HG03175 (cell line): Measurements from ENCODE around the gene RIMBP2.

Experiments used
- ATAC-seq: cut with Tn5 transposase; IDR thresholded peaks from one replicate; pipeline ENCODE4 v1.9.1; 2021; ENCODE audit warnings: mild to moderate bottlenecking, moderate library complexity; ENCODE audit not compliant: unreplicated experiment

The RIMBP2 gene

DNA sequence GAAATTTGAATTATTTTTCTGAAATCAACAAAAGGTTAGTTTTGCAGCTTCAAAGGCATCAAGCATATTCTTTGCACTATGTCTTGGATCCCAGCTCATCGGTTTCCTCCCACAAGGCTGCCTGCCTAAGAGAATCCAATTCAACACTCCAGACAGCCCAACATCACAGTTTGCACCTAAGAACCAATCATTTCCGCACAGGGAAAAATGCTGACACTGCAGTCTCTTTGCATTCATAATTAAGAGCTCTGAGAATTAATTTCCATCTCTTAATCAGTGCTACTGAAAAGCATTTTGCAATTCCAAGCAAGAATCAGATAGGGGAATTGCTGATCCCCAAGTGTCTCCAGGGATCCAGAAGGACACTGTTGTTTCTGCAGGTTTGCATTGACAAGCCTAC, 202.5 kb downstream of the RIMBP2 start:
- no peak for ATAC-seq

- no peak for ATAC-seq
Measured at GRCh38 chr12:130511285-130511684, 204.8 kb downstream of the RIMBP2 start.

GRCh38 chr12:130509454-130509853, 206.6 kb downstream of the RIMBP2 start:
- ATAC-seq = no peak

DNA sequence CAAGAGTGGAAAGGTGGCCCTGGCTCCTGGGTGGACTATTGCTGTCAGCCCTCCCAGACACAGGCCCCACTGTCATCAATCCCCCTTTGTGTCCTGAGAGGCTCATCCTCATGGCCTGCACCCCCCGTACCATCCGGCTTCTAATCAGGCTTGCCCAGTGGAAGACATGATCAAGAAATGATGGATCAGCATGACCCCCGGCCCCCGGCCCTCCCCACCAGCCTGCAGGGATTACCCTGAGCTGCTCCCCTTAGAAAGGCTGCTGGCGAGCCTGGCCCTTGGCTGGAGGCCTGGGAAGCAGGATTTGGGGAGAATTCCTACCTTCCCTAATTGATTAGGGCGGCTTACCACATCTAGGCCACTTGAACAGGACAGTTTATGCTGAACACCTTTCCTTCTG, 207.3 kb downstream of the RIMBP2 start:
- ATAC-seq = no peak

GRCh38 chr12:130508318-130508717, 207.8 kb downstream of the RIMBP2 start:
- no peak for ATAC-seq

GRCh38 chr12:130506844-130507243, 209.3 kb downstream of the RIMBP2 start:
- no peak for ATAC-seq

DNA sequence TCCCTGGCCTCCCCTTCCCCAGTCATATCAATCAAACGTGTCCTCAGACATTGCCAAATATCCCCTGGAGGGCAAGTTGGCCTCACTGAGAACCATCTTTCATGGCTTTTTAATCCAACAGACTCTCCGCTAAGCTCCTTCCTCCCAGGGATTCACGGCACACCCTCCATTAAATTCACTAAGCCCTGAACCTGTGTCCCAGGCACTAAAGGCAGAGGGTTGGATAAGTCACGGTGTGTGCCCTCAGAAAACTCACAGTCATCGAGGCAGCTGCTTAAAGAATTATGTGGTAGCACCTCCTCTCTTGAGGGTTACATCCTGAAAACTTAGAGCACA, 211.3 kb downstream of the RIMBP2 start:
- no peak for ATAC-seq

DNA sequence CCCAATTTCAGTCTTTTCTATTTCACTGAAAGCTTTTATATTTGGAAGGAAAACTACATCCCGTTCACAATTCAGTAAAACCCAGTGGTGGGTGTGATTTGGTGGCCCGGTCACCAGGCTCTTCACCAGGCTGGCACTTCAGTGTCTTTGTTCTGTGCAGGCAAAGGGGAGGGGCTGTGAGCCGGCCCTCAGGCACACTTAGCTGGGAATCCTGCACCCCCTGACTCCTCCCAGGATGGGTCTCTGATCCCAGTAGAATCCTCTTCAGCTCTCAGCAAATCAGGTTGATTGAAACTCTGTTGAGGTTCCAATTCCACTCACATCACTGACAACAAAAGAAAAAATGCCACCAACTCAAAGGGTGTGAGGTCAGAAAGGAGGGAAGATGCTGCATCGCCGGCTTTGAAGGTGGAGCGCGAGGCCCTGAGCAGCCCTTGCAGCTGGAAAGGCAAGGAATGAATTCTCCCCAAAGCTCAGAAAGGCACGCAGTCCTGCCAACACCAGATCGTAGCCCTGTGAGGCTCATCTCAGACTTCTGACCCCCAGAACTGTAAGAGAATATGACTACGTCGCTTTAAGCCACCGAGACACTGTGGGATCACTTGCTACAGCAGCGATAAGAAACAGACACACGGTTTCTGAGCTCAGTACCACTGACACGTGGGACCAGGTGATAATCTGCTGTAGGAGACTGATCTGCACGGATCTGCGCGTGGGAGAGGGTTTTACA, 211.8 kb downstream of the RIMBP2 start:
- no peak for ATAC-seq

- no peak for ATAC-seq
Measured at GRCh38 chr12:130501821-130502220, 214.3 kb downstream of the RIMBP2 start.

- no peak for ATAC-seq
Measured at GRCh38 chr12:130500835-130501330, 215.2 kb downstream of the RIMBP2 start.

DNA sequence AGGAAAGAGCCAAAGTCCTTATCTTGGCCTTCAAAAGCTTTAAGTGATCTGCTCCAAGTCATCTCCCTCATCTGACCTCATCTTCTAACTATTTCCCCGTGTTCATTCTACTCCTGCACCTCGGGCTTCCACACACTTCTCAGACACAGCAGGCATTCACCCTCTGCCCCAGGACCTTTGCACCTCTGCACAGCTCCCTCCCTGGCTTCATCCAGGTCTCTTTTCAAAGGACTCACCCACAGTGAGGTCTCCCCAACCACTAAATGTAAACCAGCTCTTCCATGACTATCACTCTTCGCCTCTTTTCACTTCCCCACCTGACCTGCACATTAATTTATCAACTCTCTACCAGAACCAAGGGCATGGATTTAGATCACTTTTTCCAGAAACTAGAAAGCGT, 216.6 kb downstream of the RIMBP2 start:
- ATAC-seq = no peak

GRCh38 chr12:130498589-130499385, 217.3 kb downstream of the RIMBP2 start:
- no peak for ATAC-seq

DNA sequence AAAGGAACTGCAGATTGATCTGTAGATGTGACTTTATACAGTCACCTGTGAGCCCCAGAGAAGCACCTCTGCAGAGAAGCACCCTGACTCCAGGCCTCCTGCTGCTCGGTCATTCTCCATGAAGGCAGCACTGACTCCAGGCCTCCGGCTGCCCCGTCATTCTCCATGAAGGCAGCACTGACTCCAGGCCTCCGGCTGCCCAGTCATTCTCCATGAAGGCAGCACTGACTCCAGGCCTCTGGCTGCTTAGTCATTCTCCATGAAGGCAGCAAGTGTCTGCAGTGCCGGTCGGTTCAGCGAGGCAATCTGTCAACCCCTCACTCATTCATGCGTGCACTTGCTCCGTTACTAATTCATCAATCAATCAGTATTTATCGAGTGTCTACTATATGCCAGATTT, 218.1 kb downstream of the RIMBP2 start:
- no peak for ATAC-seq

GRCh38 chr12:130497321-130497720, 218.8 kb downstream of the RIMBP2 start:
- no peak for ATAC-seq

DNA sequence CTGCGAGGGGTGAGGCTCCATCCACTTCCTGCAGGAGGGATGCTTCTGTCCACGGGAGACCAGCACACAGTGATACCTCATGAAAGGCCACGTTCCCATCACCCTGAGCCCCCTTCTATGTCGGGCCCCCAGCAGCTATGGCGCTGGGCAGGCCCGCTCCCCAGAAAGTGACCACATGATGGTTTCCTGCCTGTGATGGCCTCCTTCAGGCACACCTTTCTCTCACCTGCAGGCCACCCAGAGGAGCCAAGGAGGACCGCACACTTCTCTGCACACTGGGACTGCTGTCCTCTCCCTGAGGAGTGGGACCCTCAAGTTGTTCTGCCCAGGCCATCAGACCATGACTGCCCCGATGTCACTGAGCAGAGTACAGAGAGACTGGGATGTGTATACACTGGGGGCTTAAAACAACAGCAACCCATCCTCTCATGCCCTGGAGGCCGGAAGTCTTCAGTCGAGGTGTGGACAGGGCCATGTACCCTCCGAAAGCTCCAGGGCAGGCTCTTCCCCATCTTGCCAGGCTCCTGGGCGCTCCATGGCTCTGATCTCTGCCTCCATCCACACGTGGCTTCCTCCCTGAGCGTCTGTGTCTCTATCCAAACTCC, 219.5 kb downstream of the RIMBP2 start:
- ATAC-seq = no peak

- ATAC-seq = no peak
Measured at GRCh38 chr12:130495156-130495555, 220.9 kb downstream of the RIMBP2 start.

DNA sequence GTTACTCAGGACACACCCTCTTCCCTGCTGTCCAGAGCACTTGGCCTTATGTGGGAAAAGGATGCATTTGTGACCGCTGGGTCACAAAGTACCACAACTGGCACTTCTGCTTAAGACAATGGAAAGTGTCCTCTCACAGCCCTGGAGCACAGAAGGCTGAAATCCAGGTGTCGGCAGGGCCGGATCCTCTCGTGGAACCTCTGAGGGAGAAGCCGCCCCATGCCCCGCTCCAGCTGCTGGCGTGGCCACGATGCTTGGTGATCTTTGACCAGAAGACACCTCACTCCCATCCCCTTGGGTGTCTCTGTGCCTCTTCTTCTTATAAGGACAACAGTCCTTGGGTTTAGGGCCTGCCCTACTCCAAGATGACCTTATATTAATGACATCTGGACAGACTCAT, 221.4 kb downstream of the RIMBP2 start:
- no peak for ATAC-seq

DNA sequence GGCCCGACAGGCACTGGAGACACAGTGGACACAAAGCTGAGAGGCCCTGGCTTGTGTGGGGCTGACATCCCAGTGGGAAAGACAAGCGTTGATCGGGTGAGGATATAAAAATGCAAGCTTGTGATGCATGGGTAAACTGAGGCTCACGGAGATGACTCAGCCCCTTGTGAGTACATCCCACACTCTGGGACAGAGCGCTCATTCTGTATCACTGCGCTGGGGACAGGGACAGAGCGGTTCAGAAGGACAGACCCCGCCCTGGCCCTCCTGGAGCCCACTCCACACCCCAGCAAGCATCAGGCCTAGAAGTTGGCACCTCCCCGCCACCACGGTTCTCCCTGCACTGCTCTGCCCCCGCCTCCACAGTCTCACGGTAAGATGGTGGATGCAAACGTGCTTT, 222.1 kb downstream of the RIMBP2 start:
- no peak for ATAC-seq

DNA sequence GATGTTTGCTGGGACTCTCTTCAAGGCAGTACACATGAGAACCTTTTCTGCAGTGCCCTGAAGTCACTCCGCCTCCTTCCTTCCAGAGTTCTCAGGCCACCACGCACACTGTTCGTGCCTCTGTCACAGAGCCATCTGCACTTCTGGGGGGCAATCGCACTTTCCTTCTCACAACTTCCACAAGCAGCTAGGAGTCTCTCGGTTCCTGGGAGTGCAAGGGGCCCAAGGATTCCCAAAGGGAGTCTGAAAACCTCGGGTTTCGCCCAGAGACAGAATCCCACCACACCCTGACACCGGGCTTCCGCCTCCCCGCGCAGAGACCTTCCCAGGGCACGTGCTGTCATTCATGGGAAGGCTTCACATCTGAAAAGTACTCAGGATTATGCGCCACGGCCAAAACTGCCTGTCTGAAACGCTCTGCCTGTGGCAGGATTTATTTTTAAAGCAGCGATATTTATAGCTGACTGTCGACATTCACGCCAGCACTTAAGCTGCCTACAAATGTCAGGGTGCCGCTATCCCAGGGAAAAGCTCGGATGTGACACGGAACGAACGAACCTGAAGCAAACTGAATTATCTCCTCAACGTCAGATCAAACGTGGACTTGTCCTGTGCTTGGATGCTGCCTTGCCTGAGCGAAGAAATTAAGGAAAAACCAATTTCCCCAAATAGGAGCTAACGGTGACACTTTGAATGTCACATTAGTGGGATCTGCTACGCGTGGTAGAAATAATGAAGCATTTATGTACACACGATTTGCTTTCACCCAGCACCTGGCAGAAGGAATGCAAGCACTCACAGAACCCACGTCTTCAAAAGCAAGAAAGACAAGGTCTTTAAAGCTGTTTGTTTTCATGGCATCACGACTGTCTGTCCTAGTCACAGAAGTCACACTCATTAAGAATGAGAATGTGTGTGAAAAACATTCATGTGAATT, 224.4 kb downstream of the RIMBP2 start:
- no peak for ATAC-seq

DNA sequence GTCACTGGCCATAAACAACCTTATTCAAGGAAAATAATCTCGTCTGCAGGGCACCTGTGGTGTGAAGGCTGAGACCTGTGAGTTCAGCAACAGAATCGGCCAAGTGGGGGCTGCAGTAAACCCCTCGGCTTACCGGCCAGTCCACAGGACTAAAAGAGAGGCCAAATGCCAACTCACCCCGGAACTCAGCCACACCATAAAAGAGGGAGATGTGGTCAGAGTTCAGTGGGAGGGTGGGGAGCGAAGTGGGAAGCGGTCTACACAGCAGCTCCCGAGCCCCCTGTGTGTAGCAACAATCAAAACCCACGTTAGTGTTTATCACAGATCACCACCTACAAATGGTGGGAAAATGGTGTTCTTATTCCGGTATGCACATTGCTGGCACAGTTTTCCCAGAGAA, 225.4 kb downstream of the RIMBP2 start:
- no peak for ATAC-seq

DNA sequence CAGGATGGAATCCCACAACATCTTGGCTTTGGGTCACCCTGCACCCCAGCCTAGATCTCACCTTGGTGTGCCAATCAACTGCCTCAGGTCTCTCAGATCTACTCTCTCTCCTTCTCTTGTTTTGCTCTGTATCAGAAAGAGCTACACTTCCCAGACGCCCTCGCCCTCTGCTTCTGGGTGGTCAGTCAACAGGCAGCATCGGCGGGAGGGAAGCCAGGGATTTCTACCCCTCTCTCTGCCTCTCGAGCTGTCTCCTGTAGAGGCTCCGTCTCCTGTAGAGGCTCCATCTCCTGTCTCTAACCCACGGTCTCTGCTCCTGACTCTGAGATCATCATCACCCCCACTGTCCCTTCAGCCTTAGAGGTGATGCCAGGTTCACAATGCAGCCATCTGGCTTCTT, 226.8 kb downstream of the RIMBP2 start:
- no peak for ATAC-seq
